Esophagus squamous epithelium (tissue), 4 donors: ENCODE data around the gene LFNG.

Experiments
- CTCF ChIP-seq, 6 experiments: fragments of 450-650 bp in 4 of 6; fragments of 200-600 bp in 2 of 6; sonication (generic) in 2 of 6; IDR thresholded peaks; one replicate each; pipeline ENCODE4 v1.5.1; 2016 to 2019; ENCODE audit warnings: antibody characterized with exemption in 6 of 6, mild to moderate bottlenecking in 4 of 6, moderate library complexity in 4 of 6
- POLR2A ChIP-seq, 4 donors: fragments of 450-650 bp; IDR thresholded peaks; one replicate each; pipeline ENCODE4 v1.6.1; 2017; ENCODE audit warnings: antibody characterized with exemption in 4 of 4, mild to moderate bottlenecking in 4 of 4, moderate library complexity in 3 of 4

DNA sequence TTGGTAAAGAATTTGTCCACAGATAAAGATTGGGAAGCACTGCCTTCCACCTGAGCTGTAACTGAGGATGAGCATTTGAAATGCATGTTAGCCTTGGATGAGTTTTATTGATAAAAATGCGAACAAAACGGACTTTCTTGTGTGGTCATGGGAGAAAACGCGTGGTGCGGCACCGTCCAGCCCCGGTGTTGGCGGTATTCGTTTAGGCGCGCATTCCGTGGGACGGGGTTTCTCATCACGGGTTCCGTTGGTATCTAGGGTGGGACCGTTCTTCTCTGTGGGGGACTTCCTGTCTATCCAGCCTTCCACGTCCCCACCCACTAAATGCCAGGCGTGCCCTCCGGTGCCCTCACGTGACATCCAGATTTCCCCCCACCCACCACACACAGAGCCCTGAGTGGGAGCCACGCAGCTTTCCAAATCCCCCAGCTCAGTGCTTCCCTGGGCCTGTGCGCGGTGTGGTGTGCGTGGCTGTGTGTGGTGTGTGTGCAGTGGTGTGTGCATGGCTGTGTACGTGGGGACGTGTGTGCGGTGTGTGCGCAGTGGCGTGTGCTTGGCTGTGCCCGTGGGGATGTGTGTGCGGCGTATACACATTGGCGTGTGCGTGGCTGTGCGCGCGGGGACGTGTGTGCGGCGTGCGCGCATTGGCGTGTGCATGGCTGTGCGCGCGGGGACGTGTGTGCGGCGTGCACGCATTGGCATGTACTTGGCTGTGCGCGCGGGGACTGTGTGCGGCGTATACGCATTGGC is 57.3 kb downstream of the LFNG start:
- TF ChIP-seq POLR2A (IDR thresholded peaks at IDR 0.05) (no peak), CTCF (IDR thresholded peaks at IDR 0.05) (no peak)
